Measurements from ENCODE around the gene TM9SF4.

- no peak for TF ChIP-seq CTCF (IDR thresholded peaks at IDR 0.05)
- TF ChIP-seq POLR2A (IDR thresholded peaks at IDR 0.05; ENCODE audit: low read depth): no peak
- no peak for TF ChIP-seq EP300 (IDR thresholded peaks at IDR 0.05)
Observed at GRCh38 chr20:32140603-32141002, 31.1 kb downstream of the TM9SF4 start.

All from esophagus muscularis mucosa (tissue), 4 donors.